WTC11 (cell line): ENCODE results near the gene FRS3. TPM values are rescaled to one million over a fixed set of nuclear protein-coding genes. Genes with fewer than 3 reads are reported as not detected.

Experiments
- ATAC-seq: fragments of 200-7000 bp; cut with Tn5 transposase; 2 replicates; pipeline ENCODE4 v1.10.0; 2021; ENCODE audit warnings: mild to moderate bottlenecking, moderate library complexity
- CTCF ChIA-PET: fragments of 300-600 bp; sonication (Branson Sonifier 250); formaldehyde crosslinking; loops from one replicate; lab custom pipeline; 2021; ENCODE audit warnings: antibody characterized with exemption; lab: Charles Lee
- POLR2A ChIA-PET: fragments of 350-600 bp; sonication (Branson Sonifier 250); formaldehyde crosslinking; loops from one replicate; lab custom pipeline; 2021; ENCODE audit warnings: antibody characterized with exemption; lab: Charles Lee
- DNase-seq: peaks from one replicate; pipeline ENCODE4 v3.0.0; 2021; ENCODE audit warnings: low spot score
- H3K27ac Mint-ChIP-seq: 2 replicates; pipeline ENCODE4 v1.8.0; 2021; ENCODE audit warnings: mixed read lengths
- H3K27me3 Mint-ChIP-seq: 2 replicates; pipeline ENCODE4 v1.8.0; 2021; ENCODE audit warnings: low read depth, mild to moderate bottlenecking, moderate library complexity, mixed read lengths
- H3K36me3 Mint-ChIP-seq: 2 replicates; pipeline ENCODE4 v1.8.0; 2021; ENCODE audit warnings: mixed read lengths
- H3K4me1 Mint-ChIP-seq: 2 replicates; pipeline ENCODE4 v1.8.0; 2022; ENCODE audit warnings: mixed read lengths
- H3K4me3 Mint-ChIP-seq: 2 replicates; pipeline ENCODE4 v1.8.0; 2021; ENCODE audit warnings: mild to moderate bottlenecking, moderate library complexity, mixed read lengths
- H3K9me3 Mint-ChIP-seq: 2 replicates; pipeline ENCODE4 v1.8.0; 2021; ENCODE audit warnings: mixed read lengths
- AFF4 ChIP-seq: sonication (generic); formaldehyde crosslinking; IDR thresholded peaks from 2 replicates; pipeline ENCODE4 v1.8.1; 2023; ENCODE audit warnings: mild to moderate bottlenecking, missing genetic modification reagents, borderline replicate concordance
- ATF6 ChIP-seq: sonication (generic); formaldehyde crosslinking; IDR thresholded peaks from 2 replicates; pipeline ENCODE4 v1.8.1; 2023; ENCODE audit warnings: mild to moderate bottlenecking, missing genetic modification reagents
- CREM ChIP-seq: sonication (generic); formaldehyde crosslinking; IDR thresholded peaks from 2 replicates; pipeline ENCODE4 v1.8.1; 2022; ENCODE audit warnings: mild to moderate bottlenecking, missing genetic modification reagents, moderate library complexity
- ELF4 ChIP-seq: sonication (generic); formaldehyde crosslinking; IDR thresholded peaks from 2 replicates; pipeline ENCODE4 v1.8.1; 2022; ENCODE audit warnings: low read depth, mild to moderate bottlenecking, moderate library complexity, missing genetic modification reagents
- FOXK1 ChIP-seq: sonication (generic); formaldehyde crosslinking; IDR thresholded peaks from 2 replicates; pipeline ENCODE4 v1.8.0; 2022; ENCODE audit warnings: mild to moderate bottlenecking, moderate library complexity, missing genetic modification reagents
- GABPB1 ChIP-seq: sonication (generic); formaldehyde crosslinking; IDR thresholded peaks from 2 replicates; pipeline ENCODE4 v1.8.1; 2023; ENCODE audit warnings: mild to moderate bottlenecking, missing genetic modification reagents
- GTF2I ChIP-seq: fragments of 250-450 bp; sonication (Bioruptor Pico); conservative IDR thresholded peaks from 2 replicates; pipeline ENCODE4 v1.4.0; 2021; ENCODE audit warnings: mild to moderate bottlenecking
- HMGA2 ChIP-seq: fragments of 250-450 bp; sonication (Bioruptor Pico); IDR thresholded peaks from 2 replicates; pipeline ENCODE4 v1.4.0; 2021; ENCODE audit warnings: mild to moderate bottlenecking, moderate library complexity
- NR2C2 ChIP-seq: sonication (generic); formaldehyde crosslinking; IDR thresholded peaks from 2 replicates; pipeline ENCODE4 v1.8.0; 2022; ENCODE audit warnings: mild to moderate bottlenecking, missing genetic modification reagents
- PRDM15 ChIP-seq: sonication (generic); formaldehyde crosslinking; IDR thresholded peaks from 2 replicates; pipeline ENCODE4 v1.8.0; 2022; ENCODE audit warnings: missing genetic modification reagents
- TEAD1 ChIP-seq: sonication (generic); formaldehyde crosslinking; IDR thresholded peaks from 2 replicates; pipeline ENCODE4 v1.8.0; 2022; ENCODE audit warnings: mild to moderate bottlenecking, missing genetic modification reagents
- ZNF232 ChIP-seq: sonication (generic); formaldehyde crosslinking; IDR thresholded peaks from 2 replicates; pipeline ENCODE4 v1.8.0; 2022; ENCODE audit warnings: mild to moderate bottlenecking, missing genetic modification reagents
- ZNF671 ChIP-seq: fragments of 250-450 bp; sonication (Bioruptor Pico); IDR thresholded peaks from 2 replicates; pipeline ENCODE4 v1.8.0; 2021; ENCODE audit warnings: mild to moderate bottlenecking
- total RNA-seq: library from RNA; stranded (reverse); gene quantifications from 3 replicates; pipeline ENCODE4 v1.2.3, GENCODE V29; 2021
- TF ChIP-seq, protein P1 (sequence below): fragments of 200-600 bp; IDR thresholded peaks from 2 replicates; pipeline ENCODE4 v1.8.0; 2022; ENCODE audit warnings: antibody characterized with exemption
- TF ChIP-seq, protein P2 (sequence below): sonication (generic); formaldehyde crosslinking; IDR thresholded peaks from 2 replicates; pipeline ENCODE4 v1.8.0; 2022; ENCODE audit warnings: mild to moderate bottlenecking, missing genetic modification reagents
- TF ChIP-seq, protein P3 (sequence below): sonication (generic); formaldehyde crosslinking; conservative IDR thresholded peaks from 2 replicates; pipeline ENCODE4 v1.8.1; 2023; ENCODE audit warnings: mild to moderate bottlenecking, low read depth, missing genetic modification reagents, moderate library complexity

FRS3 gene
- total RNA-seq, 1 experiment from 2014 or later: 7.8 TPM

GRCh38 chr6:41818271-41819054 is 38.8 kb upstream of the FRS3 start (continued):
- TF ChIP-seq ATF6 (CRISPR knock-in tag) (no peak), HMGA2 (CRISPR knock-in tag) (no peak), ZNF232 (CRISPR knock-in tag) (no peak), FOXK1 (CRISPR knock-in tag) (no peak), PRDM15 (no peak)
- TF ChIP-seq, protein P1, sequence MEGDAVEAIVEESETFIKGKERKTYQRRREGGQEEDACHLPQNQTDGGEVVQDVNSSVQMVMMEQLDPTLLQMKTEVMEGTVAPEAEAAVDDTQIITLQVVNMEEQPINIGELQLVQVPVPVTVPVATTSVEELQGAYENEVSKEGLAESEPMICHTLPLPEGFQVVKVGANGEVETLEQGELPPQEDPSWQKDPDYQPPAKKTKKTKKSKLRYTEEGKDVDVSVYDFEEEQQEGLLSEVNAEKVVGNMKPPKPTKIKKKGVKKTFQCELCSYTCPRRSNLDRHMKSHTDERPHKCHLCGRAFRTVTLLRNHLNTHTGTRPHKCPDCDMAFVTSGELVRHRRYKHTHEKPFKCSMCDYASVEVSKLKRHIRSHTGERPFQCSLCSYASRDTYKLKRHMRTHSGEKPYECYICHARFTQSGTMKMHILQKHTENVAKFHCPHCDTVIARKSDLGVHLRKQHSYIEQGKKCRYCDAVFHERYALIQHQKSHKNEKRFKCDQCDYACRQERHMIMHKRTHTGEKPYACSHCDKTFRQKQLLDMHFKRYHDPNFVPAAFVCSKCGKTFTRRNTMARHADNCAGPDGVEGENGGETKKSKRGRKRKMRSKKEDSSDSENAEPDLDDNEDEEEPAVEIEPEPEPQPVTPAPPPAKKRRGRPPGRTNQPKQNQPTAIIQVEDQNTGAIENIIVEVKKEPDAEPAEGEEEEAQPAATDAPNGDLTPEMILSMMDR: no peak

DNA sequence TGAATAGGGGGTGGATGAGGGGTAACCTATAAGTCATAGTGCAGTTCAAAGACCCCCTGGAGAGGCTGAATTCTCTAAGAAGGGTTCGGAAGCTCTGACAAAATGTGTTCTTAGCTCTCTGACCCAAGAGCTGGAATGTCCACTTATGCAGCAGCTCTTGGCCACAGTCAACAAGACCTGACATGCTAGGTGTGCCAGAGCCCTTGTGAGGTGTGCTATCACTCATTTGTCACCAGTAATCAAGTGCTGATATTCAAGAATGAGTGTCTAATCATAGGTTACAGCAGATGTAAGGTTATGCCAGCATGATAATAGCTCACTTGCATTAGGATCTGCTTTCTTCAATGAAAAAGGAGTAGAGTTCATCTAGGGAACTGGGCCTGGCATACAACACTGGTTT is 35.9 kb upstream of the FRS3 start:
- ATAC-seq: no peak
- no peak for TF ChIP-seq TEAD1 (CRISPR knock-in tag)
- TF ChIP-seq ELF4 (CRISPR knock-in tag): no peak
- TF ChIP-seq, protein P2, sequence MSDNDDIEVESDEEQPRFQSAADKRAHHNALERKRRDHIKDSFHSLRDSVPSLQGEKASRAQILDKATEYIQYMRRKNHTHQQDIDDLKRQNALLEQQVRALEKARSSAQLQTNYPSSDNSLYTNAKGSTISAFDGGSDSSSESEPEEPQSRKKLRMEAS (CRISPR knock-in tag): no peak
- no peak for TF ChIP-seq GABPB1
- no peak for TF ChIP-seq GTF2I
- TF ChIP-seq ZNF671 (CRISPR knock-in tag): no peak
- no peak for TF ChIP-seq AFF4 (CRISPR knock-in tag)
- no peak for TF ChIP-seq CREM
- TF ChIP-seq, protein P3, sequence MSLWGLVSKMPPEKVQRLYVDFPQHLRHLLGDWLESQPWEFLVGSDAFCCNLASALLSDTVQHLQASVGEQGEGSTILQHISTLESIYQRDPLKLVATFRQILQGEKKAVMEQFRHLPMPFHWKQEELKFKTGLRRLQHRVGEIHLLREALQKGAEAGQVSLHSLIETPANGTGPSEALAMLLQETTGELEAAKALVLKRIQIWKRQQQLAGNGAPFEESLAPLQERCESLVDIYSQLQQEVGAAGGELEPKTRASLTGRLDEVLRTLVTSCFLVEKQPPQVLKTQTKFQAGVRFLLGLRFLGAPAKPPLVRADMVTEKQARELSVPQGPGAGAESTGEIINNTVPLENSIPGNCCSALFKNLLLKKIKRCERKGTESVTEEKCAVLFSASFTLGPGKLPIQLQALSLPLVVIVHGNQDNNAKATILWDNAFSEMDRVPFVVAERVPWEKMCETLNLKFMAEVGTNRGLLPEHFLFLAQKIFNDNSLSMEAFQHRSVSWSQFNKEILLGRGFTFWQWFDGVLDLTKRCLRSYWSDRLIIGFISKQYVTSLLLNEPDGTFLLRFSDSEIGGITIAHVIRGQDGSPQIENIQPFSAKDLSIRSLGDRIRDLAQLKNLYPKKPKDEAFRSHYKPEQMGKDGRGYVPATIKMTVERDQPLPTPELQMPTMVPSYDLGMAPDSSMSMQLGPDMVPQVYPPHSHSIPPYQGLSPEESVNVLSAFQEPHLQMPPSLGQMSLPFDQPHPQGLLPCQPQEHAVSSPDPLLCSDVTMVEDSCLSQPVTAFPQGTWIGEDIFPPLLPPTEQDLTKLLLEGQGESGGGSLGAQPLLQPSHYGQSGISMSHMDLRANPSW (CRISPR knock-in tag): no peak
- no peak for TF ChIP-seq HMGA2 (CRISPR knock-in tag)
- TF ChIP-seq NR2C2 (CRISPR knock-in tag): no peak
- TF ChIP-seq ATF6 (CRISPR knock-in tag): no peak
- no peak overlapping the region for H3K4me3 Mint-ChIP-seq
- CTCF ChIA-PET: interaction anchor here (1.0 to 1.3 kb wide), 2 partner anchors 28 to 228 kb away, joined by 3 read pairs; partner anchors contain the start of gene TOMM6
- no peaks in the 10 kb centered on the region for H3K27me3 Mint-ChIP-seq
- no peak overlapping the region for H3K27ac Mint-ChIP-seq
- H3K36me3 Mint-ChIP-seq: no peaks in the 10 kb centered on the region
- DNase-seq: no peak
- no peaks in the 10 kb centered on the region for H3K4me1 Mint-ChIP-seq
- POLR2A ChIA-PET: no interaction called here
- H3K9me3 Mint-ChIP-seq: no peaks in the 10 kb centered on the region
